ENCODE measurements around the gene AKAP13.

- TF ChIP-seq CTCF (conservative IDR thresholded peaks at IDR 0.05) (no peak), ZFX (IDR thresholded peaks at IDR 0.05) (no peak)
Observed at GRCh38 chr15:85755471-85755870, 375.1 kb downstream of the AKAP13 start.

All from C4-2B (cell line).